HUDEP-2 (cell line): Measurements from ENCODE around the gene GHDC.
"Not testable (repeated sequence)": the region's sequence is repeated elsewhere in the genome, so short reads cannot be mapped to it uniquely, and the experiment has no call there.

Experiments used
- DNase-seq, 76 experiments: peaks; one replicate each; lab custom pipeline; 2025; ENCODE audit not compliant: unreplicated experiment in 76 of 76; lab: John Stamatoyannopoulos, UW

The GHDC gene

GRCh38 chr17:42193969-42194899 lies at the start of gene GHDC:
Gene GHDC, minus strand, starts transcription at chr17:42194494. Its CDS starts 913 bp downstream, at chr17:42193581.
- DNase-seq: peak in 74 of 76 experiments; percentile 25 to 85 (median 66)

- no peak for DNase-seq
These were observed 49.2 kb upstream of the GHDC start for GRCh38 chr17:42243493-42243982.

- DNase-seq: no peak
These were observed 47.6 kb upstream of the GHDC start for GRCh38 chr17:42241871-42242270.

GRCh38 chr17:42240863-42241262 lies 46.6 kb upstream of the GHDC start:
- DNase-seq: not testable (repeated sequence)

GRCh38 chr17:42240201-42240600 lies 45.9 kb upstream of the GHDC start:
- DNase-seq: no peak

GRCh38 chr17:42239576-42239975 lies 45.3 kb upstream of the GHDC start:
- DNase-seq: not testable (repeated sequence)

GRCh38 chr17:42236760-42237159 lies 42.5 kb upstream of the GHDC start:
- DNase-seq: no peak

- no peak for DNase-seq
These were observed 39.7 kb upstream of the GHDC start for GRCh38 chr17:42233994-42234393.

GRCh38 chr17:42233156-42233555 lies 38.9 kb upstream of the GHDC start:
- no peak for DNase-seq

- no peak for DNase-seq
These were observed 35.9 kb upstream of the GHDC start for GRCh38 chr17:42230225-42230624.

- no peak for DNase-seq
These were observed 33.8 kb upstream of the GHDC start for GRCh38 chr17:42227849-42228700.

- DNase-seq: no peak
These were observed 31.4 kb upstream of the GHDC start for GRCh38 chr17:42225646-42226045.

GRCh38 chr17:42224651-42225050 lies 30.4 kb upstream of the GHDC start:
- DNase-seq: no peak

- DNase-seq: peak in 47 of 76 experiments; percentile 3 to 65 (median 30)
These were observed 27.8 kb upstream of the GHDC start for GRCh38 chr17:42221886-42222745.

GRCh38 chr17:42219280-42219679 lies 25.0 kb upstream of the GHDC start:
- DNase-seq: not testable (repeated sequence)

- no peak for DNase-seq
These were observed 19.9 kb upstream of the GHDC start for GRCh38 chr17:42214156-42214555.

- no peak for DNase-seq
These were observed 18.1 kb upstream of the GHDC start for GRCh38 chr17:42212382-42212781.

GRCh38 chr17:42211921-42212341 lies 17.6 kb upstream of the GHDC start:
- not testable (repeated sequence) for DNase-seq

GRCh38 chr17:42210046-42210445 lies 15.8 kb upstream of the GHDC start:
- DNase-seq: no peak

GRCh38 chr17:42206153-42206612 lies 11.9 kb upstream of the GHDC start:
- DNase-seq: not testable (repeated sequence)
